IMR-90 (cell line): ENCODE data around the gene MRPL30. TPM values are rescaled to one million over a fixed set of nuclear protein-coding genes. Genes with fewer than 3 reads are reported as not detected.

ENCODE experiments used
- ATAC-seq: fragments of 200-7000 bp; cut with Tn5 transposase; 2 replicates; pipeline ENCODE4 v1.9.1; 2020; ENCODE audit warnings: low read depth, mild to moderate bottlenecking, moderate library complexity
- BruUV-seq: library from RNA; stranded (reverse); fragments of 400-500 nt; replicated peaks from 2 replicates; lab custom pipeline; 2021; lab: Mats Ljungman, UMichigan
- CTCF ChIA-PET: fragments of 300-600 bp; formaldehyde crosslinking; extraction: SDS; loops from one replicate; lab custom pipeline; 2021; ENCODE audit warnings: antibody characterized with exemption; lab: Yijun Ruan, JAX
- POLR2A ChIA-PET: fragments of 300-600 bp; sonication (Branson Sonifier 250); formaldehyde crosslinking; loops from one replicate; lab custom pipeline; 2022; ENCODE audit warnings: antibody characterized with exemption; ENCODE audit not compliant: unreplicated experiment; lab: Charles Lee
- DNase-seq: peaks from one replicate; pipeline ENCODE4 v3.0.0; 2013
- H2AFZ ChIP-seq: replicated peaks from 2 replicates; pipeline ENCODE3; 2013; ENCODE audit warnings: low read length, mild to moderate bottlenecking; ENCODE audit not compliant: poor library complexity
- H2AK5ac ChIP-seq: 2 replicates; pipeline ENCODE4 v1.6.1; 2013; ENCODE audit warnings: low read depth, low read length, inconsistent platforms
- H2AK9ac ChIP-seq: replicated peaks from 2 replicates; pipeline ENCODE3; 2013; ENCODE audit warnings: mild to moderate bottlenecking, low read depth, low read length, moderate library complexity; ENCODE audit not compliant: poor library complexity
- H2BK120ac ChIP-seq: 2 replicates; pipeline ENCODE4 v1.6.1; 2013; ENCODE audit warnings: low read depth, low read length, inconsistent platforms
- H2BK15ac ChIP-seq: 3 replicates; pipeline ENCODE4 v1.6.1; 2013; ENCODE audit warnings: low read depth, low read length, inconsistent platforms
- H2BK20ac ChIP-seq: 2 replicates; pipeline ENCODE4 v1.6.1; 2013; ENCODE audit warnings: low read depth, mild to moderate bottlenecking, inconsistent platforms, low read length, moderate library complexity
- H2BK5ac ChIP-seq: 2 replicates; pipeline ENCODE4 v1.6.1; 2013; ENCODE audit warnings: mild to moderate bottlenecking, low read depth, low read length, inconsistent platforms; ENCODE audit not compliant: poor library complexity, severe bottlenecking
- H3K14ac ChIP-seq: replicated peaks from 2 replicates; pipeline ENCODE4 v1.6.1; 2013; ENCODE audit warnings: low read depth, low read length, inconsistent platforms
- H3K18ac ChIP-seq: 2 replicates; pipeline ENCODE4 v1.6.1; 2013; ENCODE audit warnings: low read depth, low read length, control low read depth
- H3K23ac ChIP-seq: 2 replicates; pipeline ENCODE4 v1.6.1; 2013; ENCODE audit warnings: low read depth, low read length, inconsistent platforms
- H3K27ac ChIP-seq: 2 replicates; pipeline ENCODE4 v1.5.1; 2013; ENCODE audit warnings: mild to moderate bottlenecking, control low read depth, low read length; ENCODE audit not compliant: insufficient read depth
- H3K27me3 ChIP-seq: 2 replicates; pipeline ENCODE4 v1.6.1; 2013; ENCODE audit warnings: low read length; ENCODE audit not compliant: control insufficient read depth, insufficient read depth
- H3K36me3 ChIP-seq: 2 replicates; pipeline ENCODE4 v1.6.1; 2013; ENCODE audit warnings: low read length, mixed read lengths; ENCODE audit not compliant: control insufficient read depth, insufficient read depth
- H3K4ac ChIP-seq: 2 replicates; pipeline ENCODE4 v1.6.1; 2013; ENCODE audit warnings: low read depth, low read length, inconsistent platforms
- H3K4me1 ChIP-seq: 2 replicates; pipeline ENCODE4 v1.6.1; 2013; ENCODE audit warnings: low read length, mixed read lengths; ENCODE audit not compliant: control insufficient read depth, insufficient read depth
- H3K4me2 ChIP-seq: 2 replicates; pipeline ENCODE4 v1.6.1; 2013; ENCODE audit warnings: low read depth, mild to moderate bottlenecking, control low read depth, low read length, moderate library complexity
- H3K4me3 ChIP-seq: 2 replicates; pipeline ENCODE4 v1.5.1; 2013; ENCODE audit warnings: low read depth, mild to moderate bottlenecking, control low read depth, low read length, moderate library complexity; ENCODE audit not compliant: insufficient read depth
- H3K56ac ChIP-seq: 2 replicates; pipeline ENCODE4 v1.6.1; 2013; ENCODE audit warnings: low read length, inconsistent platforms; ENCODE audit not compliant: insufficient read depth; ENCODE audit errors: extremely low read depth
- H3K79me1 ChIP-seq, 2 experiments: 2 replicates each; pipeline ENCODE4 v1.6.1; 2013; ENCODE audit warnings: low read length in 2 of 2, inconsistent platforms in 1 of 2, low read depth in 1 of 2
- H3K9ac ChIP-seq: 2 replicates; pipeline ENCODE4 v1.6.1; 2013; ENCODE audit warnings: low read depth, low read length, control low read depth
- H3K9me1 ChIP-seq: 2 replicates; pipeline ENCODE4 v1.6.1; 2013; ENCODE audit warnings: low read length, inconsistent platforms; ENCODE audit not compliant: insufficient read depth
- H3K9me3 ChIP-seq: 2 replicates; pipeline ENCODE4 v1.6.1; 2013; ENCODE audit warnings: low read length; ENCODE audit not compliant: control insufficient read depth, insufficient read depth
- H4K20me1 ChIP-seq: 2 replicates; pipeline ENCODE4 v1.6.1; 2013; ENCODE audit warnings: low read length, inconsistent platforms; ENCODE audit not compliant: insufficient read depth
- H4K5ac ChIP-seq: 2 replicates; pipeline ENCODE4 v1.6.1; 2013; ENCODE audit warnings: mild to moderate bottlenecking, low read depth, low read length, control low read depth
- H4K8ac ChIP-seq, 2 experiments: 2 replicates each; pipeline ENCODE4 v1.6.1; 2013; ENCODE audit warnings: low read depth in 2 of 2, low read length in 2 of 2, control low read depth in 1 of 2, inconsistent platforms in 1 of 2
- H4K91ac ChIP-seq: 2 replicates; pipeline ENCODE4 v1.6.1; 2013; ENCODE audit warnings: low read depth, low read length, inconsistent platforms; ENCODE audit not compliant: insufficient read depth
- MAFK ChIP-seq: IDR thresholded peaks from 2 replicates; pipeline ENCODE4 v1.6.1; 2012; ENCODE audit warnings: low read depth, low read length, improper control_type of control experiment
- RAD21 ChIP-seq: IDR thresholded peaks from 2 replicates; pipeline ENCODE4 v1.6.1; 2012; ENCODE audit warnings: low read length, improper control_type of control experiment
- WGBS, 2 experiments: methylation state at CpG; one replicate each; pipeline versions ENCODE4 v1.1.5 to v1.1.7; 2013; ENCODE audit warnings: missing lambda C conversion rate in 2 of 2; ENCODE audit not compliant: insufficient read length in 1 of 2; ENCODE audit errors: extremely low coverage in 2 of 2; 5-methylcytosine and 5-hydroxymethylcytosine counted together
- dilution Hi-C: fragments of 300-500 bp; cut with HindIII; formaldehyde crosslinking; loops from one replicate; pipeline ENCODE4 v1.14.3; 2018; ENCODE audit warnings: low sequenced_read_pairs; ENCODE audit not compliant: unreplicated experiment
- in situ Hi-C: fragments of 300-500 bp; cut with MboI; formaldehyde crosslinking; loops from 3 replicates; pipeline ENCODE4 v1.14.3; 2019; ENCODE audit warnings: low sequenced_read_pairs, inconsistent platforms, mixed read lengths
- intact Hi-C: fragments of 100-400 bp; cut with micrococcal nuclease; formaldehyde crosslinking; loops from 2 replicates; pipeline ENCODE4 v1.10.0; 2022
- polyA plus RNA-seq, 3 experiments: library from polyadenylated mRNA; depleted of rRNA; stranded (reverse); fragments of >200 nt; gene quantifications; 2 replicates each; pipeline ENCODE4 v1.2.3, GENCODE V29; 2012; ENCODE audit warnings: low replicate concordance in 1 of 3
- total RNA-seq: library from RNA; depleted of rRNA; stranded (reverse); fragments of >200 nt; gene quantifications from 2 replicates; pipeline ENCODE4 v1.2.3, GENCODE V29; 2012
- TF ChIP-seq, protein P1 (sequence below): fragments of 150-350 bp; IDR thresholded peaks from 2 replicates; pipeline ENCODE4 v1.6.1; 2017; ENCODE audit warnings: mild to moderate bottlenecking, antibody characterized with exemption, low read length, low read depth

MRPL30 gene
- total and polyA plus RNA-seq, 2 of the 4 experiments (the other 2 are of a cell fraction), result 18.7 to 34.8 TPM

DNA sequence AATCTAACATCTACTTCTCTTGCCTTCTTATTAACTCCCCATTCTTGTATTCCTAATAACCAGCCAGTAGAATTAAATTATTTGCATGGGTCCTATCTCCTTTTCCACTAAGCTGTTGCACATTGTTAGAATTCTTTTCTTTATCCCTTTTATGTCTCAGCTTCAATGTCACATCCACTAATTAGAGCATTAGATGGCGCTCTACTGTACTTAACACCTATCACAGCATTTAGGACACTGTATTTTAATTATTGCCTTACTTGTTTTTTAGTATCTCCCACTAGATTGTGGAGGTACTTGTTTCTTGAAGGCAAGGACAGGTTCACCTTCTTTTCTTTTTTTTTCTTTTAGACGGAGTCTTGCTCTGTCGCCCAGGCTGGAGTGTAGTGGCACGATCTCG is 22.4 kb upstream of the MRPL30 start:
- H3K14ac ChIP-seq, result no peak overlapping the region
- H2BK15ac ChIP-seq, result no peak overlapping the region
- dilution Hi-C loops, result no loop called here
- H2AK5ac ChIP-seq, result no peak overlapping the region
- DNase-seq (no peak), ATAC-seq (no peak)
- H3K9ac ChIP-seq, result no peak overlapping the region
- WGBS, 2 experiments, result no CpG with 5 or more reads among the region's 5 CpGs
- H3K79me1 ChIP-seq, result peaks cover 15 to 20% of the 10 kb centered on the region in 2 experiments
- H3K9me1 ChIP-seq, result no peaks in the 10 kb centered on the region
- BruUV-seq, result no TSS peak
- no peak overlapping the region for H4K5ac ChIP-seq
- H4K20me1 ChIP-seq, result no peaks in the 10 kb centered on the region
- no peak for TF ChIP-seq RAD21
- no peak for TF ChIP-seq MAFK
- TF ChIP-seq, protein P1, sequence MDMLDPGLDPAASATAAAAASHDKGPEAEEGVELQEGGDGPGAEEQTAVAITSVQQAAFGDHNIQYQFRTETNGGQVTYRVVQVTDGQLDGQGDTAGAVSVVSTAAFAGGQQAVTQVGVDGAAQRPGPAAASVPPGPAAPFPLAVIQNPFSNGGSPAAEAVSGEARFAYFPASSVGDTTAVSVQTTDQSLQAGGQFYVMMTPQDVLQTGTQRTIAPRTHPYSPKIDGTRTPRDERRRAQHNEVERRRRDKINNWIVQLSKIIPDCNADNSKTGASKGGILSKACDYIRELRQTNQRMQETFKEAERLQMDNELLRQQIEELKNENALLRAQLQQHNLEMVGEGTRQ, result no peak
- H2BK120ac ChIP-seq, result no peak overlapping the region
- intact Hi-C loops, result no loop called here
- H4K91ac ChIP-seq, result no peak overlapping the region
- no peak overlapping the region for H3K56ac ChIP-seq
- H3K4me2 ChIP-seq, result no peak overlapping the region
- H2AK9ac ChIP-seq, result no peak overlapping the region
- H3K36me3 ChIP-seq, result no peaks in the 10 kb centered on the region
- no peak overlapping the region for H2BK20ac ChIP-seq
- no peak overlapping the region for H3K4ac ChIP-seq
- no peak overlapping the region for H2AFZ ChIP-seq
- H2BK5ac ChIP-seq, result no peak overlapping the region
- POLR2A ChIA-PET, result no interaction called here
- CTCF ChIA-PET, result no interaction called here
- in situ Hi-C loops, result loop anchor here (25.0 kb wide), 1 partner anchor 1104 kb away; no protein-coding TSS in a partner anchor
- H3K27ac ChIP-seq, result no peak overlapping the region
- no peak overlapping the region for H3K4me3 ChIP-seq
- H3K27me3 ChIP-seq, result no peaks in the 10 kb centered on the region
- H3K18ac ChIP-seq, result no peak overlapping the region
- H3K23ac ChIP-seq, result no peak overlapping the region
- H4K8ac ChIP-seq, result no peak overlapping the region
- H3K9me3 ChIP-seq, result no peaks in the 10 kb centered on the region
- peaks cover 5% of the 10 kb centered on the region for H3K4me1 ChIP-seq
